Measurements from ENCODE around the gene DMGDH. TPM values are rescaled to one million over a fixed set of nuclear protein-coding genes. Genes with fewer than 3 reads are reported as not detected.

The DMGDH gene
- total and polyA plus RNA-seq, 2 donors (not counting 3 experiments of a cell fraction or from before 2014, with no cell fraction given), result 0.11 TPM; not detected in 1

DNA sequence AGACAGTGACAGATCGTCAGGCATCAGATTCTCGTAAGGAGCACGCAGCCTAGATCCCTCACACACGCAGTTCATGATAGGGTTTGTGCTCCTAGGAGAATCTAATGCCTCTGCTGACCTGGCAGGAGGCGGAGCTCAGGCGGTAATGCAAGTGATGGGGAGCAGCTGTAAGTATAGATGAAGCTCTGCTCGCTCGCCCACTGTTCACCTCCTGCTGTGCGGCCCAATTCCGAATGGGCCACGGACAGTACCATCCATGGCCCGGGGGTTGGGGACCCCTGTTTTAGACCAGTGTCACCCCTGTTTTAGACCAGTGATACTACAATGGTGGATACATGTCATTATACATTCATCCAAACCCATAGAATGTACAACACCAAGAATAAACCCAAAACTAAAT, 80.4 kb downstream of the DMGDH start:
- Histone ChIP-seq H3K9me1 (replicated peaks; ENCODE audit: control insufficient read depth, extremely low read depth, insufficient read depth, low read length) (no peaks in the 10 kb centered on the region), H3K36me3 (ENCODE audit: control insufficient read depth in 2 of 2, extremely low read depth in 1 of 2, insufficient read depth in 2 of 2, low read length in 2 of 2) (no peaks in the 10 kb centered on the region), H3K4me1 (ENCODE audit: control insufficient read depth, extremely low read depth, insufficient read depth, low read length) (peaks cover 10% of the 10 kb centered on the region), H3K4me2 (ENCODE audit: insufficient read depth, low read length) (no peak overlapping the region), H4K20me1 (replicated peaks; ENCODE audit: control insufficient read depth, extremely low read depth, insufficient read depth, low read length) (no peaks in the 10 kb centered on the region), H3K4me3 (replicated peaks in 1 of 3; ENCODE audit: insufficient read depth in 1 of 3, low read depth in 1 of 3, low read length in 3 of 3) (no peak overlapping the region), H3K79me2 (ENCODE audit: control insufficient read depth, insufficient read depth, low read length) (no peaks in the 10 kb centered on the region), H3K9me3 (replicated peaks; ENCODE audit: control insufficient read depth, insufficient read depth, low read length) (no peaks in the 10 kb centered on the region), H2AFZ (ENCODE audit: low read depth, low read length) (no peak overlapping the region), H3K9ac (replicated peaks; ENCODE audit: extremely low read depth, insufficient read depth, low read length) (no peak overlapping the region), H3K27me3 (ENCODE audit: control insufficient read depth in 2 of 2, insufficient read depth in 2 of 2, low read length in 2 of 2) (no peaks in the 10 kb centered on the region), H3K27ac (ENCODE audit: insufficient read depth, low read depth, low read length) (no peak overlapping the region)
- ChIA-PET CTCF (interaction anchor here (1.1 to 1.3 kb wide), 2 partner anchors 32 to 36 kb away, joined by 4 to 5 read pairs; no protein-coding TSS in a partner anchor), POLR2A (no interaction called here)
- dilution Hi-C loops (cut with MboI; ENCODE audit: extremely low pct_ligation_motif_present, low sequenced_read_pairs) (no loop called here), intact Hi-C loops (cut with micrococcal nuclease) (loop anchor here (10.0 kb wide), 1 partner anchor 624 kb away; the partner anchor contains the start of gene SCAMP1)
- BruUV-seq (replicated peaks), result no TSS peak
- no peak for DNase-seq (ENCODE audit: low read depth, low spot score)
- no peak for TF ChIP-seq POLR2AphosphoS5 (IDR thresholded peaks at IDR 0.05; ENCODE audit: insufficient read depth, low read depth, low read length)
- no peak for TF ChIP-seq MAX (IDR thresholded peaks at IDR 0.05; ENCODE audit: insufficient read depth, insufficient read length)
- no peak for TF ChIP-seq EZH2 (IDR thresholded peaks at IDR 0.05; ENCODE audit: borderline replicate concordance, low read depth, low read length, severe bottlenecking)
- TF ChIP-seq CTCF (IDR thresholded peaks at IDR 0.05; ENCODE audit: extremely low read depth in 1 of 2, insufficient read depth in 1 of 2, low read depth in 1 of 2, low read length in 2 of 2), result no peak
- no peak for TF ChIP-seq GATA2 (IDR thresholded peaks at IDR 0.05; ENCODE audit: insufficient read depth, insufficient read length, low read depth, low read length)
- TF ChIP-seq MYC (IDR thresholded peaks at IDR 0.05; ENCODE audit: low read depth, low read length), result no peak
- TF ChIP-seq FOS (IDR thresholded peaks at IDR 0.05; ENCODE audit: borderline replicate concordance, insufficient read depth, low read length), result no peak
- TF ChIP-seq POLR2A (IDR thresholded peaks at IDR 0.05; ENCODE audit: low read depth, low read length), result no peak
- no peak for TF ChIP-seq JUN (IDR thresholded peaks at IDR 0.05; ENCODE audit: borderline replicate concordance, insufficient read depth, insufficient read length, low read depth)
- no peak for FAIRE-seq
